Measurements from ENCODE around the gene MED13.
"Not testable (repeated sequence)": the region's sequence is repeated elsewhere in the genome, so short reads cannot be mapped to it uniquely, and the experiment has no call there.

Gene MED13

GRCh38 chr17:61894310-61894709 is 170.8 kb downstream of the MED13 start:
- DNase-seq = not testable (repeated sequence)
